GM12873 (cell line): ENCODE measurements around the gene TMPRSS6.

Source experiments
- CTCF ChIP-seq: IDR thresholded peaks from 2 replicates; pipeline ENCODE4 v1.5.1; 2012; ENCODE audit warnings: low read depth, mild to moderate bottlenecking, moderate library complexity, low read length, control low read depth; ENCODE audit not compliant: insufficient read depth; ENCODE audit errors: missing control alignments

The TMPRSS6 gene

GRCh38 chr22:37153901-37154300 lies 44.4 kb upstream of the TMPRSS6 start:
- no peak for TF ChIP-seq CTCF

GRCh38 chr22:37151401-37151800 lies 41.9 kb upstream of the TMPRSS6 start:
- TF ChIP-seq CTCF, result no peak

GRCh38 chr22:37150701-37151100 lies 41.2 kb upstream of the TMPRSS6 start:
- TF ChIP-seq CTCF, result no peak

- TF ChIP-seq CTCF, result no peak
Observed at GRCh38 chr22:37148742-37149665, 39.5 kb upstream of the TMPRSS6 start.

- TF ChIP-seq CTCF, result peak; percentile 15
Observed at GRCh38 chr22:37148031-37148651, 38.6 kb upstream of the TMPRSS6 start.

GRCh38 chr22:37147186-37147990 lies 37.9 kb upstream of the TMPRSS6 start:
- TF ChIP-seq CTCF, result no peak
